RWPE1 (cell line): Measurements from ENCODE around the gene MUC5AC.

Source experiments
- CTCF ChIA-PET: fragments of 350-600 bp; sonication (Branson Sonifier 250); formaldehyde crosslinking; extraction: SDS; loops from one replicate; lab custom pipeline; 2021; lab: Yijun Ruan, JAX
- POLR2A ChIA-PET: fragments of 400-600 bp; formaldehyde crosslinking; extraction: SDS; loops from one replicate; lab custom pipeline; 2020; ENCODE audit warnings: antibody characterized with exemption; ENCODE audit not compliant: low non-redundant PET; lab: Yijun Ruan, JAX
- DNase-seq: peaks from one replicate; pipeline ENCODE4 v3.0.0; 2012; ENCODE audit warnings: low spot score
- H3K27ac ChIP-seq: fragments of 450-650 bp; 2 replicates; pipeline ENCODE4 v1.5.1; 2017
- TF ChIP-seq, protein P1 (sequence below): fragments of 450-650 bp; conservative IDR thresholded peaks from 2 replicates; pipeline ENCODE4 v1.5.1; 2017; ENCODE audit warnings: low read depth, mild to moderate bottlenecking

The MUC5AC gene

DNA sequence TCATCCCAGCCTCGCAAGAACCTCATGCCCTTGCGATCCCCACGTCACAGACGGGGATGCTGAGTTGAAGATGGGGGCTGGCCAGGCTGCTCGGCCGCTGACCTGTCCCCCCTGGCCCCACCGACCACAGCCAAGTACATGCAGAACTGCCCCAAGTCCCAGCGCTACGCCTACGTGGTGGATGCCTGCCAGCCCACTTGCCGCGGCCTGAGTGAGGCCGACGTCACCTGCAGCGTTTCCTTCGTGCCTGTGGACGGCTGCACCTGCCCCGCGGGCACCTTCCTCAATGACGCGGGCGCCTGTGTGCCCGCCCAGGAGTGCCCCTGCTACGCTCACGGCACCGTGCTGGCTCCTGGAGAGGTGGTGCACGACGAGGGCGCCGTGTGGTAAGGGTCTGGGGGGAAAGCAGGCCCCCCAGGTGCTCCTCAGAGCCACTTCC is 75.1 kb downstream of the MUC5AC start:
- ChIA-PET CTCF (interaction anchor here (0.6 to 1.0 kb wide), 2 partner anchors 29 to 245 kb away, joined by 3 read pairs; no protein-coding TSS in a partner anchor), POLR2A (no interaction called here)
- no peak for DNase-seq
- H3K27ac ChIP-seq = no peak overlapping the region
- TF ChIP-seq, protein P1, sequence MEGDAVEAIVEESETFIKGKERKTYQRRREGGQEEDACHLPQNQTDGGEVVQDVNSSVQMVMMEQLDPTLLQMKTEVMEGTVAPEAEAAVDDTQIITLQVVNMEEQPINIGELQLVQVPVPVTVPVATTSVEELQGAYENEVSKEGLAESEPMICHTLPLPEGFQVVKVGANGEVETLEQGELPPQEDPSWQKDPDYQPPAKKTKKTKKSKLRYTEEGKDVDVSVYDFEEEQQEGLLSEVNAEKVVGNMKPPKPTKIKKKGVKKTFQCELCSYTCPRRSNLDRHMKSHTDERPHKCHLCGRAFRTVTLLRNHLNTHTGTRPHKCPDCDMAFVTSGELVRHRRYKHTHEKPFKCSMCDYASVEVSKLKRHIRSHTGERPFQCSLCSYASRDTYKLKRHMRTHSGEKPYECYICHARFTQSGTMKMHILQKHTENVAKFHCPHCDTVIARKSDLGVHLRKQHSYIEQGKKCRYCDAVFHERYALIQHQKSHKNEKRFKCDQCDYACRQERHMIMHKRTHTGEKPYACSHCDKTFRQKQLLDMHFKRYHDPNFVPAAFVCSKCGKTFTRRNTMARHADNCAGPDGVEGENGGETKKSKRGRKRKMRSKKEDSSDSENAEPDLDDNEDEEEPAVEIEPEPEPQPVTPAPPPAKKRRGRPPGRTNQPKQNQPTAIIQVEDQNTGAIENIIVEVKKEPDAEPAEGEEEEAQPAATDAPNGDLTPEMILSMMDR = no peak

DNA sequence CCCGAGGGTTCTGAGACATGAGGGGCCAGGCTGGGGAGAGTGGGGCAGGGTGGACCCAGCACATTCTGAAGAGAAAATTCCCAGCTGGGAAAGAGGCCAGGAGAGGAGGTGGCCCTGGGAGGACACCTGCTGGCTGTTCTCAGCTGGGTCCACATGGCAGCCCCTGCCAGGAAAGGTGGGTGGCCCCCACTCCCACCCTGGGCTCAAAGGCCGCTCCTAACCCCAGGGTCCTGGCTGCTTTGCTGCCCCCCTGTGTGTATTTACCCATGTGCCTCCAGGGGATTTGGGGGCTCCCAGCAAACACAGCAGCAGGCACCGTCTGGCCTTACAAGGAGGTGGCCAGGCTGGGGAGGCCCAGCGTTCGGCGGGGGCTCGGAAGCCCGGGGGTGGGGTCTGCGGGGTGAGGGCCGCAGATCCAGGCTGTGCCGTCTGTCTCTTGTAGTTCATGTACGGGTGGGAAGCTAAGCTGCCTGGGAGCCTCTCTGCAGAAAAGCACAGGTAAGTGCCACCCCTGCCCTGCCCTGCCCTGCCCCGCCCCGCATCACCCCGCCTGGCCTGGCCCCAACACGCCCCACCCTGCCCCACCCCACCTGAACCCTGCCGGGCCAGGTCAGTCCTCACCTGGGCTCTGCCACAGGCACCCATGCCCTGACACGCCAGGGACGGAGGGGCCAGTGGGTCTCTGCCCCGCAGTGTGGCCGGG is 75.7 kb downstream of the MUC5AC start:
- CTCF ChIA-PET = interaction anchor here (0.6 kb wide), 1 partner anchor 245 kb away, joined by 3 read pairs; no protein-coding TSS in a partner anchor

DNA sequence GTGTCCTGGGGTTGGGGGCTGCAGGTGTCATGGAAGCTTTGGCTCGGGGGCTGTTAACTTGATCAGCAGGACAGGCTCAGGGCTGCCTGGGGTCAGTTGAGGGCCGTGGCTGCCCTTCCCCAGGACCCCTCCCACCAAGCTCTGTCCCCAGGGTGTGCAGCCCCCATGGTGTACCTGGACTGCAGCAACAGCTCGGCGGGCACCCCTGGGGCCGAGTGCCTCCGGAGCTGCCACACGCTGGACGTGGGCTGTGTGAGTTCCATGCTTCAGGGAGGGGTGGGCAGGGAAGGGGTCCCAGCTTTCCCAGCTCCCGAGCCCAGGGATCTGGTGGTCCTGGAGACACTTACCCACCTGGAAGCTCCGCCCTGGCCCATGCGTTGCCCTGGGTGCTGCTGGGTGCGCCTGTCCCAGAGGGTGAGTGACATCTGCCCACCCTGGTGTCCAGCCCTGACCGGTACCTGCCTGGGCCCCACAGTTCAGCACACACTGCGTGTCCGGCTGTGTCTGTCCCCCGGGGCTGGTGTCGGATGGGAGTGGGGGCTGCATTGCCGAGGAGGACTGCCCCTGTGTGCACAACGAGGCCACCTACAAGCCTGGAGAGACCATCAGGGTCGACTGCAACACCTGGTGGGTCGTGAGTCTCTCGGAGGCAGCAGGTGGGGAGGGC is 76.4 kb downstream of the MUC5AC start:
- ChIA-PET POLR2A (no interaction called here), CTCF (no interaction called here)
- TF ChIP-seq, protein P1 = no peak

More for the DNA sequence above, 75.7 kb downstream of the MUC5AC start:
- POLR2A ChIA-PET = no interaction called here
- TF ChIP-seq, protein P1 = no peak
- DNase-seq = no peak
- no peak overlapping the region for H3K27ac ChIP-seq

DNA sequence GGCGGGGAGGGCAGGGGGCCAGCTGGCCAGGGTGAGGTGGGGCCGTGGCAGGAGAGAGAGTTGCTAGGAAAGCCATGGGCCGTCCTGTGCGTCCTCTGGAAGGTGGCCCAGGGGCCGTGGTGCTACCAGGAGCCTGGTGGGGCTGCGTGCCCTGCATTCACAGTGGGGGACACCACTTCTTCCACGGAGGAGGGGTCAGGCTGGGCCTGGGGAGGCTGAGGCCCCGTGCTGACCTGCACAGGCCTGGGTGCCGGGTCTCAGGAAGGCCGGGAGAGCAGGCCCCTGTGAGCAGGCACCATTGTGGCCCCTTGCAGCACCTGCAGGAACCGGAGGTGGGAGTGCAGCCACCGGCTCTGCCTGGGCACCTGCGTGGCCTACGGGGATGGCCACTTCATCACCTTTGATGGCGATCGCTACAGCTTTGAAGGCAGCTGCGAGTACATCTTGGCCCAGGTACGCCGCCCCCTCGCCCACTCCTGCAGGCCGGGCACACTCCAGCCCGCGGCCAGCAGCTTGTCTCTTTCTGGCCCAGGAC is 77.1 kb downstream of the MUC5AC start:
- no peak overlapping the region for H3K27ac ChIP-seq
- TF ChIP-seq, protein P1 = no peak
- POLR2A ChIA-PET = no interaction called here
- CTCF ChIA-PET = no interaction called here
- no peak for DNase-seq

More for the DNA sequence above, 76.4 kb downstream of the MUC5AC start:
- DNase-seq = no peak
- no peak overlapping the region for H3K27ac ChIP-seq

DNA sequence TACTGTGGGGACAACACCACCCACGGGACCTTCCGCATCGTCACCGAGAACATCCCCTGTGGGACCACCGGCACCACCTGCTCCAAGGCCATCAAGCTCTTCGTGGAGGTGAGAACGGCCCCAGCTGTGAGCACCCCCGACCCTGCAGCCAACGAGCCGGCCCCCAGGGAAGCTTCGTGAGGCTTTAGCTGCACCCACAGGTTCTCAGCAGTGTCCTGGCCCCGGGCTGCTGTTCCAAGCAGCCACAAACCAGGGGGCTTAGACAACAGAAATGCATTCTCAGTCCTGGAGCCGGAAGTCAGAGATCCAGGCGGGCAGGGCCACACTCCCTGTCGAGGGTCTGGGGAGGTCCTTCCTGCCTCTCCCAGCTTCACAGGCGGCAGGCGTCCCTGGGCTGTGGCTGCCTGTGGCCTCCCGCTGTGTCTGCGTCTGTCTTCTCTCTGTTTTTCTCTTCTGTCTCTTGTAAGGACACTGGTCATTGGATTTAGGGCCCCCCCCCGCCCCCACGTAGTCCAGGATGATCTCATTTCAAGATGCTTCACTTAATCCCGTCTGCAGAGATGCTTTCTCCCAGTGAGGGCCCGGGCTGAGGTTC is 77.7 kb downstream of the MUC5AC start:
- TF ChIP-seq, protein P1 = no peak
- ChIA-PET CTCF (no interaction called here), POLR2A (no interaction called here)
- no peak for DNase-seq
- H3K27ac ChIP-seq = no peak overlapping the region

DNA sequence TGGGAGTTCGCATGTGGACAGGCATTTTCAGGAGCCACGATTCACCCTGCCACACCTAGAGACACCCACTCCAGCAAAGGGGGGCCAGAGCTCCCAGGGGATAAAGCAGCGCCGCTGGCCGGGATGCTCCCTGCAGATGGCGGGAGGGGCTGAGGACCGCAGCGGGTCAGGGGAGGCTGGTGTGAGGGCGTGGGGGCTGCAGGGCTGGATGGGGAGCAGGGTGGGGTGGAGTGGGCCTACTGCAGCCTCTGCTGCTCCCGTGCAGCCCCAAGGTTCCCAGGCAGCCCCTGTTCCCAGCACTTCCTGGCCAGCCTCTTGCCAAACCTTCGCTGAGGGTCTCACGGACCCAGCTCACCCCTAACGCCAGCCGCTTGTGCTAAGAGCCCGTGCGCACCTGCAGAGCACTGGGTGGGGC is 78.2 kb downstream of the MUC5AC start:
- no peak for DNase-seq
- POLR2A ChIA-PET = no interaction called here
- CTCF ChIA-PET = no interaction called here

More for the DNA sequence above, 78.2 kb downstream of the MUC5AC start:
- no peak overlapping the region for H3K27ac ChIP-seq
- TF ChIP-seq, protein P1 = no peak
